Upper lobe of left lung (tissue), 4 donors: ENCODE data around the gene ZNF552.

Experiments
- EP300 ChIP-seq, 4 donors: sonication (generic); formaldehyde crosslinking; IDR thresholded peaks; one replicate each; pipeline ENCODE4 v1.5.1; 2017; ENCODE audit warnings: antibody characterized with exemption in 4 of 4, control low read depth in 2 of 4
- POLR2A ChIP-seq, 4 donors: fragments of 450-650 bp; IDR thresholded peaks; one replicate each; pipeline ENCODE4 v1.5.1; 2016 to 2017; ENCODE audit warnings: antibody characterized with exemption in 4 of 4, mild to moderate bottlenecking in 2 of 4
- POLR2AphosphoS5 ChIP-seq, 2 donors: sonication (generic); formaldehyde crosslinking; IDR thresholded peaks; one replicate each; pipeline ENCODE4 v1.5.1; 2017; ENCODE audit warnings: antibody characterized with exemption in 2 of 2
- TF ChIP-seq, protein P1 (sequence below), 6 experiments: fragments of 450-650 bp in 4 of 6; fragments of 200-600 bp in 2 of 6; sonication (generic) in 2 of 6; IDR thresholded peaks; one replicate each; pipeline ENCODE4 v1.5.1; 2016 to 2019; ENCODE audit warnings: antibody characterized with exemption in 6 of 6

DNA sequence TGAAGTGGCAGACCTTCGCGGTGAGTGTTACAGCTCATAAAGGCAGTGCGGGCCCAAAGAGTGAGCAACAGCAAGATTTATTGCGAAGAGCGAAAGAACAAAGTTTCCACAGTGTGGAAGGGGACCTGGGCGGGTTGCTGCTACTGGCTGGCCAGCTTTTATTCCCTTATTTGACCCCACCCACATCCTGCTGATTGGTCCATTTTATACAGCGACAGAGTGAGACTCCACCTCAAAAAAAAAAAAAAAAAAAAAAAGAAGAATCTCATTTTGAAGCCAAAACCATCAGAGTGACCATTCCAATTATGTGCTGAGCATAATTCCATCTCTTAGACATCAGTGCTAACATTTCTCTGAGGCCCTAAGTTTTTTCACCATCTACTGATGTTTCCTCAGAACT is 1.9 kb upstream of the ZNF552 start:
- TF ChIP-seq POLR2AphosphoS5 (IDR thresholded peaks at IDR 0.05) (no peak), POLR2A (IDR thresholded peaks at IDR 0.05) (no peak), EP300 (IDR thresholded peaks at IDR 0.05) (no peak)
- TF ChIP-seq, protein P1, sequence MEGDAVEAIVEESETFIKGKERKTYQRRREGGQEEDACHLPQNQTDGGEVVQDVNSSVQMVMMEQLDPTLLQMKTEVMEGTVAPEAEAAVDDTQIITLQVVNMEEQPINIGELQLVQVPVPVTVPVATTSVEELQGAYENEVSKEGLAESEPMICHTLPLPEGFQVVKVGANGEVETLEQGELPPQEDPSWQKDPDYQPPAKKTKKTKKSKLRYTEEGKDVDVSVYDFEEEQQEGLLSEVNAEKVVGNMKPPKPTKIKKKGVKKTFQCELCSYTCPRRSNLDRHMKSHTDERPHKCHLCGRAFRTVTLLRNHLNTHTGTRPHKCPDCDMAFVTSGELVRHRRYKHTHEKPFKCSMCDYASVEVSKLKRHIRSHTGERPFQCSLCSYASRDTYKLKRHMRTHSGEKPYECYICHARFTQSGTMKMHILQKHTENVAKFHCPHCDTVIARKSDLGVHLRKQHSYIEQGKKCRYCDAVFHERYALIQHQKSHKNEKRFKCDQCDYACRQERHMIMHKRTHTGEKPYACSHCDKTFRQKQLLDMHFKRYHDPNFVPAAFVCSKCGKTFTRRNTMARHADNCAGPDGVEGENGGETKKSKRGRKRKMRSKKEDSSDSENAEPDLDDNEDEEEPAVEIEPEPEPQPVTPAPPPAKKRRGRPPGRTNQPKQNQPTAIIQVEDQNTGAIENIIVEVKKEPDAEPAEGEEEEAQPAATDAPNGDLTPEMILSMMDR (IDR thresholded peaks at IDR 0.05), result no peak
